Fibroblast of lung (primary cell): ENCODE measurements around the gene MAP4K3. TPM values are rescaled to one million over a fixed set of nuclear protein-coding genes. Genes with fewer than 3 reads are reported as not detected.
A peak's percentile ranks its signal among the peaks of the same experiment; 100 is the strongest.

Experiments
- DNase-seq, 2 donors: peaks; one replicate each; pipeline versions ENCODE4 v3.0.0 to v3.0.0-alpha.2; 2010; ENCODE audit warnings: low read depth in 2 of 2
- H2AFZ ChIP-seq: 2 replicates; pipeline ENCODE4 v1.5.1; 2012; ENCODE audit warnings: low read length, control low read depth, inconsistent platforms
- H3K27ac ChIP-seq: 2 replicates; pipeline ENCODE4 v1.5.1; 2011; ENCODE audit warnings: low read length, control low read depth; ENCODE audit not compliant: insufficient read depth
- H3K27me3 ChIP-seq: 2 replicates; pipeline ENCODE4 v1.5.1; 2011; ENCODE audit warnings: mild to moderate bottlenecking, low read length; ENCODE audit not compliant: control insufficient read depth, insufficient read depth
- H3K36me3 ChIP-seq: 2 replicates; pipeline ENCODE4 v1.5.1; 2011; ENCODE audit warnings: low read length; ENCODE audit not compliant: control insufficient read depth, insufficient read depth
- H3K4me1 ChIP-seq: 2 replicates; pipeline ENCODE4 v1.5.1; 2011; ENCODE audit warnings: low read length; ENCODE audit not compliant: control insufficient read depth, insufficient read depth; ENCODE audit errors: extremely low read depth
- H3K4me2 ChIP-seq: 2 replicates; pipeline ENCODE4 v1.5.1; 2011; ENCODE audit warnings: low read length, control low read depth; ENCODE audit not compliant: insufficient read depth; ENCODE audit errors: extremely low read depth
- H3K4me3 ChIP-seq, 4 experiments: fragments of 200-600 bp in 1 of 4; sonication (generic) in 1 of 4; replicated peaks in 1 of 4; 2 replicates each; pipeline ENCODE4 v1.5.1; 2011 to 2016; ENCODE audit warnings: low read length in 4 of 4, low read depth in 3 of 4, mild to moderate bottlenecking in 3 of 4, control low read depth in 2 of 4, inconsistent platforms in 1 of 4, mixed read lengths in 1 of 4; ENCODE audit not compliant: insufficient read depth in 1 of 4; ENCODE audit errors: control extremely low read depth in 1 of 4
- H3K79me2 ChIP-seq: 2 replicates; pipeline ENCODE4 v1.5.1; 2012; ENCODE audit warnings: mild to moderate bottlenecking, low read length, inconsistent platforms; ENCODE audit not compliant: control insufficient read depth, insufficient read depth
- H3K9ac ChIP-seq: 2 replicates; pipeline ENCODE4 v1.5.1; 2011; ENCODE audit warnings: mild to moderate bottlenecking, low read length, control low read depth; ENCODE audit not compliant: insufficient read depth
- H3K9me3 ChIP-seq: 2 replicates; pipeline ENCODE4 v1.5.1; 2012; ENCODE audit warnings: low read depth, low read length; ENCODE audit not compliant: control insufficient read depth, insufficient read depth
- H4K20me1 ChIP-seq: 2 replicates; pipeline ENCODE4 v1.5.1; 2011; ENCODE audit warnings: low read length; ENCODE audit not compliant: control insufficient read depth, insufficient read depth; ENCODE audit errors: extremely low read depth
- EZH2 ChIP-seq: IDR thresholded peaks from 2 replicates; pipeline ENCODE4 v1.5.1; 2012; ENCODE audit warnings: low read length, control low read depth, mild to moderate bottlenecking; ENCODE audit errors: missing control alignments
- polyA plus RNA-seq, 2 donors: library from polyadenylated mRNA; depleted of rRNA in 1 of 2; stranded (reverse) in 1 of 2; unstranded in 1 of 2; fragments of >200 nt; gene quantifications; 2 replicates each; pipeline ENCODE4 v1.2.1, GENCODE V29; 2011 to 2012; ENCODE audit warnings: missing spikeins in 1 of 2
- total RNA-seq: library from RNA; depleted of rRNA; stranded (reverse); fragments of >200 nt; gene quantifications from 2 replicates; pipeline ENCODE4 v1.2.1, GENCODE V29; 2014
- TF ChIP-seq, protein P1 (sequence below), 2 donors: IDR thresholded peaks in 1 of 2; conservative IDR thresholded peaks in 1 of 2; 1 replicate in 1 of 2; 2 replicates in 1 of 2; pipeline ENCODE4 v1.5.1; 2011 to 2012; ENCODE audit warnings: low read length in 2 of 2, control low read depth in 1 of 2, inconsistent platforms in 1 of 2, low read depth in 1 of 2, mild to moderate bottlenecking in 1 of 2

The MAP4K3 gene
- total and polyA plus RNA-seq, 2 donors (not counting 1 experiment from before 2014, with no cell fraction given) = 40.8 to 75.7 TPM

DNA sequence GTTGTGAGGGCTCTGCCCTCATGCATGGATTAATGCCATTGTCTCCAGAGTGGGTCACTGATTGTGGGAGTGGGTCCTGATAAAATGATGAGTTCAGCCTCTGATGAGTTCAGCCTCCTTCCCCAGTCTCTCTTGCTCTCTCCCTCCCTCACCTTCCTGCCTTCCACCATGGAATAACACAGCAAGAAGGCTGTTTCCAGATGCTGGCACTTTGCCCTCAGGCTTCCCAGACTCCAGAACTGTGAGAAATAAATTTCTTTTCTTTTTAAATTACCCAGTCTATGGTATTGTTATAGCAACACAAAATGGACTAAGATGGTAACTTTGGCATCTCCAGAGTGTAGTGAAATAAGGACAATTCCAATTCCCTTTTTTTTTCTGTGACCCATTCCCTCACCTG is 47.1 kb upstream of the MAP4K3 start:
- Histone ChIP-seq H2AFZ (no peak overlapping the region), H3K27me3 (no peaks in the 10 kb centered on the region), H3K36me3 (peaks cover 1% of the 10 kb centered on the region), H3K4me3 (no peak overlapping the region), H3K4me1 (peaks cover 6% of the 10 kb centered on the region), H3K9me3 (no peaks in the 10 kb centered on the region), H3K79me2 (no peaks in the 10 kb centered on the region), H3K9ac (no peak overlapping the region), H3K4me2 (no peak overlapping the region), H3K27ac (no peak overlapping the region), H4K20me1 (no peaks in the 10 kb centered on the region)
- DNase-seq = no peak
- TF ChIP-seq, protein P1, sequence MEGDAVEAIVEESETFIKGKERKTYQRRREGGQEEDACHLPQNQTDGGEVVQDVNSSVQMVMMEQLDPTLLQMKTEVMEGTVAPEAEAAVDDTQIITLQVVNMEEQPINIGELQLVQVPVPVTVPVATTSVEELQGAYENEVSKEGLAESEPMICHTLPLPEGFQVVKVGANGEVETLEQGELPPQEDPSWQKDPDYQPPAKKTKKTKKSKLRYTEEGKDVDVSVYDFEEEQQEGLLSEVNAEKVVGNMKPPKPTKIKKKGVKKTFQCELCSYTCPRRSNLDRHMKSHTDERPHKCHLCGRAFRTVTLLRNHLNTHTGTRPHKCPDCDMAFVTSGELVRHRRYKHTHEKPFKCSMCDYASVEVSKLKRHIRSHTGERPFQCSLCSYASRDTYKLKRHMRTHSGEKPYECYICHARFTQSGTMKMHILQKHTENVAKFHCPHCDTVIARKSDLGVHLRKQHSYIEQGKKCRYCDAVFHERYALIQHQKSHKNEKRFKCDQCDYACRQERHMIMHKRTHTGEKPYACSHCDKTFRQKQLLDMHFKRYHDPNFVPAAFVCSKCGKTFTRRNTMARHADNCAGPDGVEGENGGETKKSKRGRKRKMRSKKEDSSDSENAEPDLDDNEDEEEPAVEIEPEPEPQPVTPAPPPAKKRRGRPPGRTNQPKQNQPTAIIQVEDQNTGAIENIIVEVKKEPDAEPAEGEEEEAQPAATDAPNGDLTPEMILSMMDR (conservative IDR thresholded peaks at IDR 0.05 in 1 of 2, IDR thresholded peaks at IDR 0.05 in 1 of 2; ENCODE audit: low read depth in 1 of 2, low read length in 2 of 2) = no peak
- no peak for TF ChIP-seq EZH2

DNA sequence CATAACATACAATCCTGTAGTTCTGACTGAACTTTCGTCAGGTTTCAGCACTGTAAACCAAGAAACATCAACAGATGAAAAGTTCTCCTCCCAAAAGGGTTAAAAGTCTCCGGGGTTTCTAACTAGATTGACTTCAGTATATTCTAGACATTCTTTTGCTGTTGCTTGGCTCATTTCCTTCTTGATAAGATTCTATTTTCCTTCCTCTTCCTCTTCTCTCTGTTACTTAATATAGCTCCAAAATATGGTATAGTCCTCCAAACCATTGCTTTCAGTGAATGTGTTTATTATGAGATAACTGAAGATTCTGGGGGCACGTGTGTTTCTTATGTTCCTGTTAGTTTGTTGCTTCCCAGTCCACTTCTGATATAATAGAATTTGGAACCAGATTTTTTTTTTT is 46.4 kb upstream of the MAP4K3 start:
- peaks cover 6% of the 10 kb centered on the region for H3K4me1 ChIP-seq
- H4K20me1 ChIP-seq = no peaks in the 10 kb centered on the region
- no peak overlapping the region for H3K4me3 ChIP-seq
- no peaks in the 10 kb centered on the region for H3K79me2 ChIP-seq
- no peaks in the 10 kb centered on the region for H3K9me3 ChIP-seq
- no peak for DNase-seq
- H3K36me3 ChIP-seq = peaks cover 1% of the 10 kb centered on the region
- H3K27me3 ChIP-seq = no peaks in the 10 kb centered on the region
- peak overlapping the region; percentile 33 for H3K4me2 ChIP-seq
- no peak overlapping the region for H2AFZ ChIP-seq
- TF ChIP-seq, protein P1 (conservative IDR thresholded peaks at IDR 0.05 in 1 of 2, IDR thresholded peaks at IDR 0.05 in 1 of 2; ENCODE audit: low read depth in 1 of 2, low read length in 2 of 2) = no peak
- TF ChIP-seq EZH2 = no peak
- no peak overlapping the region for H3K27ac ChIP-seq
- H3K9ac ChIP-seq = no peak overlapping the region

DNA sequence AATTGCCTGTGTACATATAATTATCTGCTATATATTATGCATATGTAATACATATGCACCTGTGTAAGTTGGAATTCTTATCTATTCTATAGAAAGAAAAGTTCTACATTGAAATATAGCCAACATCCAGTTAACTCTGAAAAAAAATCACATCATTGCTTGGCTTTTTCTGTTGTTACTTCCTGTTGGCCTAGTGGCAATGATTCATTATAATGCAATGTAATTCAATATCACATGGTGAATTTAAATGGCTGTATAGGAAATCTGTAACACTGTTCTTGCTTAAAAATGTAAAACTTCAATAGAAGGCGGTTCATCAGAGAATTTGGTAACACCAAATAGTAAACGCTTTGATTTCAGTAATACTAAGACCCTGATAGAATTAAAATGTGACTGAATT is 44.5 kb upstream of the MAP4K3 start:
- no peaks in the 10 kb centered on the region for H3K79me2 ChIP-seq
- no peaks in the 10 kb centered on the region for H3K9me3 ChIP-seq
- H3K4me2 ChIP-seq = peak overlapping the region; percentile 40
- no peaks in the 10 kb centered on the region for H4K20me1 ChIP-seq
- H3K27me3 ChIP-seq = no peaks in the 10 kb centered on the region
- H3K9ac ChIP-seq = no peak overlapping the region
- H2AFZ ChIP-seq = no peak overlapping the region
- H3K4me1 ChIP-seq = peaks cover 5% of the 10 kb centered on the region
- TF ChIP-seq, protein P1 (conservative IDR thresholded peaks at IDR 0.05 in 1 of 2, IDR thresholded peaks at IDR 0.05 in 1 of 2; ENCODE audit: low read depth in 1 of 2, low read length in 2 of 2) = no peak
- TF ChIP-seq EZH2 = no peak
- peak; percentile 72 to 73 for DNase-seq
- no peak overlapping the region for H3K27ac ChIP-seq
- H3K36me3 ChIP-seq = peaks cover 1% of the 10 kb centered on the region
- no peak overlapping the region for H3K4me3 ChIP-seq
